ENCODE measurements around the gene CSRP1.

DNA sequence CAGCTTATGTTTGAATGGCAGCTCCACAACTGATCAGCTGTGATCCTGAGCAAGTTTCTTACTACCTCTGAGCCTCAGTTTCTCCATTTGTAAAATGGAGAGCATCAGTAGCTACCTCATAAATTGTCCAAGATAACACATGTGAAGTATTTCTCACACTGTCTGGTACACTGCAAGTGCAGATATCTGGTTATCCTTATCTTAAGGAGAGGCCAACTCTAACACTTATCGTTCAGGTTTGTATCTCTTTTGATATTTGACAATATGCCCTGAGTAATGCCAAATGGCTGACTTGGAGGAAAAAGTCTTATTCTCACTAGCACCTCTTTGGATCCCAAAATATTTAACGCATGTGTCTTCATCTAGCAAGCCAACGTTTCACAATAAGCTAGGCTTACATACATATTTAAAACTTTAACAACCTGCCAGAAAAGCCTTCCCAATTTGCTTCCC, 2.7 kb downstream of the CSRP1 start:
- TF ChIP-seq, protein P1, sequence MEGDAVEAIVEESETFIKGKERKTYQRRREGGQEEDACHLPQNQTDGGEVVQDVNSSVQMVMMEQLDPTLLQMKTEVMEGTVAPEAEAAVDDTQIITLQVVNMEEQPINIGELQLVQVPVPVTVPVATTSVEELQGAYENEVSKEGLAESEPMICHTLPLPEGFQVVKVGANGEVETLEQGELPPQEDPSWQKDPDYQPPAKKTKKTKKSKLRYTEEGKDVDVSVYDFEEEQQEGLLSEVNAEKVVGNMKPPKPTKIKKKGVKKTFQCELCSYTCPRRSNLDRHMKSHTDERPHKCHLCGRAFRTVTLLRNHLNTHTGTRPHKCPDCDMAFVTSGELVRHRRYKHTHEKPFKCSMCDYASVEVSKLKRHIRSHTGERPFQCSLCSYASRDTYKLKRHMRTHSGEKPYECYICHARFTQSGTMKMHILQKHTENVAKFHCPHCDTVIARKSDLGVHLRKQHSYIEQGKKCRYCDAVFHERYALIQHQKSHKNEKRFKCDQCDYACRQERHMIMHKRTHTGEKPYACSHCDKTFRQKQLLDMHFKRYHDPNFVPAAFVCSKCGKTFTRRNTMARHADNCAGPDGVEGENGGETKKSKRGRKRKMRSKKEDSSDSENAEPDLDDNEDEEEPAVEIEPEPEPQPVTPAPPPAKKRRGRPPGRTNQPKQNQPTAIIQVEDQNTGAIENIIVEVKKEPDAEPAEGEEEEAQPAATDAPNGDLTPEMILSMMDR (IDR thresholded peaks at IDR 0.05 in 2 of 3, conservative IDR thresholded peaks at IDR 0.05 in 1 of 3; ENCODE audit: insufficient read depth in 2 of 3, low read depth in 1 of 3, low read length in 3 of 3): no peak
- TF ChIP-seq TEAD2 (tag; IDR thresholded peaks at IDR 0.05) (no peak), CTBP1 (IDR thresholded peaks at IDR 0.05; ENCODE audit: borderline replicate concordance) (no peak), ZNF143 (CRISPR knock-in tag; IDR thresholded peaks at IDR 0.05) (no peak), EZH2 (IDR thresholded peaks at IDR 0.05; ENCODE audit: borderline replicate concordance, low read depth, low read length) (no peak), FOXJ3 (CRISPR knock-in tag; IDR thresholded peaks at IDR 0.05) (no peak)
- TF ChIP-seq, protein P2, sequence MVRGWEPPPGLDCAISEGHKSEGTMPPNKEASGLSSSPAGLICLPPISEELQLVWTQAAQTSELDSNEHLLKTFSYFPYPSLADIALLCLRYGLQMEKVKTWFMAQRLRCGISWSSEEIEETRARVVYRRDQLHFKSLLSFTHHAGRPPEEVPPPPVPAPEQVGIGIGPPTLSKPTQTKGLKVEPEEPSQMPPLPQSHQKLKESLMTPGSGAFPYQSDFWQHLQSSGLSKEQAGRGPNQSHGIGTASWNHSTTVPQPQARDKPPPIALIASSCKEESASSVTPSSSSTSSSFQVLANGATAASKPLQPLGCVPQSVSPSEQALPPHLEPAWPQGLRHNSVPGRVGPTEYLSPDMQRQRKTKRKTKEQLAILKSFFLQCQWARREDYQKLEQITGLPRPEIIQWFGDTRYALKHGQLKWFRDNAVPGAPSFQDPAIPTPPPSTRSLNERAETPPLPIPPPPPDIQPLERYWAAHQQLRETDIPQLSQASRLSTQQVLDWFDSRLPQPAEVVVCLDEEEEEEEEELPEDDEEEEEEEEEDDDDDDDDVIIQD (CRISPR knock-in tag; IDR thresholded peaks at IDR 0.05): no peak
- TF ChIP-seq, protein P3, sequence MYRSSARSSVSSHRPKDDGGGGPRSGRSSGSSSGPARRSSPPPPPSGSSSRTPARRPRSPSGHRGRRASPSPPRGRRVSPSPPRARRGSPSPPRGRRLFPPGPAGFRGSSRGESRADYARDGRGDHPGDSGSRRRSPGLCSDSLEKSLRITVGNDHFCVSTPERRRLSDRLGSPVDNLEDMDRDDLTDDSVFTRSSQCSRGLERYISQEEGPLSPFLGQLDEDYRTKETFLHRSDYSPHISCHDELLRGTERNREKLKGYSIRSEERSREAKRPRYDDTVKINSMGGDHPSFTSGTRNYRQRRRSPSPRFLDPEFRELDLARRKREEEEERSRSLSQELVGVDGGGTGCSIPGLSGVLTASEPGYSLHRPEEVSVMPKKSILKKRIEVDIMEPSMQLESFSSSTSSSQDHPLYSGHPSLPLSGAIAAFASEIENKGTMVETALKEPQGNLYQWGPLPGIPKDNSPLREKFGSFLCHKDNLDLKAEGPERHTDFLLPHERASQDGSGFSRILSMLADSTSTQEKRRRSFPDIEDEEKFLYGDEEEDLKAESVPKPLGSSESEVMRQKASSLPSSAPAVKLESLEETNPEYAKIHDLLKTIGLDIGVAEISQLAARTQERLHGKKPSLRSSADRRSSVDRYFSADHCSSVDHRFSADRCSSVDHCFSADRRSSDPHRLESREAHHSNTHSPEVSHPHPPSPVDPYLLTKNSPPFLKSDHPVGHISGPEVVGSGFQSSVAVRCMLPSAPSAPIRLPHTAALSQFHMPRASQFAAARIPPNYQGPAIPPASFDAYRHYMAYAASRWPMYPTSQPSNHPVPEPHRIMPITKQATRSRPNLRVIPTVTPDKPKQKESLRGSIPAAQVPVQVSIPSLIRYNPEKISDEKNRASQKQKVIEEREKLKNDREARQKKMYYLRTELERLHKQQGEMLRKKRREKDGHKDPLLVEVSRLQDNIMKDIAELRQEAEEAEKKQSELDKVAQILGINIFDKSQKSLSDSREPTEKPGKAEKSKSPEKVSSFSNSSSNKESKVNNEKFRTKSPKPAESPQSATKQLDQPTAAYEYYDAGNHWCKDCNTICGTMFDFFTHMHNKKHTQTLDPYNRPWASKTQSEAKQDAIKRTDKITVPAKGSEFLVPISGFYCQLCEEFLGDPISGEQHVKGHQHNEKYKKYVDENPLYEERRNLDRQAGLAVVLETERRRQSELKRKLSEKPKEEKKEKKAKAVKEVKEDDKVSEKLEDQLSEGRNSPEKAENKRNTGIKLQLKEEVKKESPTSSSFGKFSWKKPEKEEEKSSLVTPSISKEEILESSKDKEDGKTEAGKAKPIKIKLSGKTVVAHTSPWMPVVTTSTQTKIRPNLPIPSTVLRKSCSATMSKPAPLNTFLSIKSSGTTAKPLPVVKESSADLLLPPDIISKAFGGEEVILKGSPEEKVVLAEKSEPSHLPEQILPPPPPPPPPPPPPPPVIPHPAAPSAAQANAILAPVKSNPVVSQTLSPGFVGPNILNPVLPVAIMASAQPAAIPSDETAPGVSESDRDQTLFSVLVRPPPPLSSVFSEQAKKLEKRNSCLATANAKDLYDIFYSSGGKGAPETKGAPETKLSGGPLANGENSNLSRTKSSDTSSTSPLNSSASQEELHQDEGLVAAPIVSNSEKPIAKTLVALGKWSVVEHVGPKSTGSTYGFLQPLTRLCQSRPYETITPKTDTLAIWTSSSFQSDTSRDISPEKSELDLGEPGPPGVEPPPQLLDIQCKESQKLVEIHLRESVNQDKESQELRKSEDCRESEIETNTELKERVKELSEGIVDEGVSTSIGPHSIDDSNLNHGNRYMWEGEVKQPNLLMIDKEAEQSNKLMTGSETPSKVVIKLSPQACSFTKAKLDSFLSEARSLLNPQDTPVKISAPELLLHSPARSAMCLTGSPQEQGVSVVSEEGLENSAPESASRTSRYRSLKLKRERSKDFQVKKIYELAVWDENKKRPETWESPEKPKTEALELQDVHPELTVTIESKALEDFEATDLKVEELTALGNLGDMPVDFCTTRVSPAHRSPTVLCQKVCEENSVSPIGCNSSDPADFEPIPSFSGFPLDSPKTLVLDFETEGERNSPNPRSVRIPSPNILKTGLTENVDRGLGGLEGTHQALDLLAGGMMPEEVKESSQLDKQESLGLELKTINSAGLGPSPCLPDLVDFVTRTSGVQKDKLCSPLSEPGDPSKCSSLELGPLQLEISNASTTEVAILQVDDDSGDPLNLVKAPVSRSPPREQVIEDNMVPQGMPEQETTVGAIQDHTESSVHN (IDR thresholded peaks at IDR 0.05; ENCODE audit: borderline replicate concordance in 1 of 2, low read depth in 1 of 2): no peak
- TF ChIP-seq, protein P4, sequence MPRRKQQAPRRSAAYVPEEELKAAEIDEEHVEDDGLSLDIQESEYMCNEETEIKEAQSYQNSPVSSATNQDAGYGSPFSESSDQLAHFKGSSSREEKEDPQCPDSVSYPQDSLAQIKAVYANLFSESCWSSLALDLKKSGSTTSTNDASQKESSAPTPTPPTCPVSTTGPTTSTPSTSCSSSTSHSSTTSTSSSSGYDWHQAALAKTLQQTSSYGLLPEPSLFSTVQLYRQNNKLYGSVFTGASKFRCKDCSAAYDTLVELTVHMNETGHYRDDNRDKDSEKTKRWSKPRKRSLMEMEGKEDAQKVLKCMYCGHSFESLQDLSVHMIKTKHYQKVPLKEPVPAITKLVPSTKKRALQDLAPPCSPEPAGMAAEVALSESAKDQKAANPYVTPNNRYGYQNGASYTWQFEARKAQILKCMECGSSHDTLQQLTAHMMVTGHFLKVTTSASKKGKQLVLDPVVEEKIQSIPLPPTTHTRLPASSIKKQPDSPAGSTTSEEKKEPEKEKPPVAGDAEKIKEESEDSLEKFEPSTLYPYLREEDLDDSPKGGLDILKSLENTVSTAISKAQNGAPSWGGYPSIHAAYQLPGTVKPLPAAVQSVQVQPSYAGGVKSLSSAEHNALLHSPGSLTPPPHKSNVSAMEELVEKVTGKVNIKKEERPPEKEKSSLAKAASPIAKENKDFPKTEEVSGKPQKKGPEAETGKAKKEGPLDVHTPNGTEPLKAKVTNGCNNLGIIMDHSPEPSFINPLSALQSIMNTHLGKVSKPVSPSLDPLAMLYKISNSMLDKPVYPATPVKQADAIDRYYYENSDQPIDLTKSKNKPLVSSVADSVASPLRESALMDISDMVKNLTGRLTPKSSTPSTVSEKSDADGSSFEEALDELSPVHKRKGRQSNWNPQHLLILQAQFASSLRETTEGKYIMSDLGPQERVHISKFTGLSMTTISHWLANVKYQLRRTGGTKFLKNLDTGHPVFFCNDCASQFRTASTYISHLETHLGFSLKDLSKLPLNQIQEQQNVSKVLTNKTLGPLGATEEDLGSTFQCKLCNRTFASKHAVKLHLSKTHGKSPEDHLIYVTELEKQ (CRISPR knock-in tag; IDR thresholded peaks at IDR 0.05): no peak
